Mesenchymal stem cell (in vitro differentiated cells and primary cell): ENCODE results near the gene ZBTB9.

Experiments used
- DNase-seq: peaks from one replicate; pipeline ENCODE4 v3.0.0-alpha.2; 2013
- H2AFZ ChIP-seq: one replicate; pipeline ENCODE4 v1.6.1; 2013; ENCODE audit warnings: low read depth, mild to moderate bottlenecking, control low read depth, inconsistent platforms, low read length, moderate library complexity
- H2AK5ac ChIP-seq: 2 replicates; pipeline ENCODE4 v1.6.1; 2013; ENCODE audit warnings: low read length, moderate library complexity, mild to moderate bottlenecking, inconsistent platforms; ENCODE audit not compliant: severe bottlenecking
- H2BK120ac ChIP-seq: one replicate; pipeline ENCODE4 v1.6.1; 2013; ENCODE audit warnings: low read depth, mild to moderate bottlenecking, inconsistent platforms, low read length, moderate library complexity
- H2BK12ac ChIP-seq, 2 experiments: one replicate each; pipeline ENCODE4 v1.6.1; 2013; ENCODE audit warnings: inconsistent platforms in 2 of 2, low read length in 2 of 2, mild to moderate bottlenecking in 2 of 2, moderate library complexity in 2 of 2, control low read depth in 1 of 2
- H2BK15ac ChIP-seq: one replicate; pipeline ENCODE4 v1.6.1; 2013; ENCODE audit warnings: mild to moderate bottlenecking, low read depth, inconsistent platforms; ENCODE audit not compliant: poor library complexity, severe bottlenecking
- H2BK5ac ChIP-seq: 2 replicates; pipeline ENCODE4 v1.6.1; 2013; ENCODE audit warnings: low read depth, mild to moderate bottlenecking, low read length, control low read depth, inconsistent platforms; ENCODE audit not compliant: poor library complexity, severe bottlenecking
- H3K14ac ChIP-seq, 2 experiments: one replicate each; pipeline ENCODE4 v1.6.1; 2013; ENCODE audit warnings: inconsistent platforms in 2 of 2, low read length in 2 of 2, control low read depth in 1 of 2, mild to moderate bottlenecking in 1 of 2, moderate library complexity in 1 of 2
- H3K18ac ChIP-seq, 2 experiments: one replicate each; pipeline ENCODE4 v1.6.1; 2013; ENCODE audit warnings: inconsistent platforms in 2 of 2, low read length in 2 of 2, control low read depth in 1 of 2, low read depth in 1 of 2, mild to moderate bottlenecking in 1 of 2
- H3K23ac ChIP-seq, 2 experiments: one replicate each; pipeline ENCODE4 v1.6.1; 2013; ENCODE audit warnings: inconsistent platforms in 2 of 2, low read length in 2 of 2, mild to moderate bottlenecking in 2 of 2, moderate library complexity in 2 of 2, control low read depth in 1 of 2
- H3K27ac ChIP-seq: 2 replicates; pipeline ENCODE4 v1.5.1; 2013; ENCODE audit warnings: mild to moderate bottlenecking, moderate library complexity, low read length, control low read depth, inconsistent platforms; ENCODE audit not compliant: poor library complexity, severe bottlenecking
- H3K27me3 ChIP-seq, 2 experiments: 2 replicates each; pipeline versions ENCODE4 v1.6.1 to v1.7.0; 2013; ENCODE audit warnings: low read length in 2 of 2, mild to moderate bottlenecking in 2 of 2, moderate library complexity in 2 of 2, control low read depth in 1 of 2, inconsistent platforms in 1 of 2; ENCODE audit not compliant: control insufficient read depth in 1 of 2, insufficient read depth in 1 of 2
- H3K36me3 ChIP-seq, 2 experiments: 2 replicates each; pipeline versions ENCODE4 v1.6.1 to v1.7.0; 2013; ENCODE audit warnings: low read length in 2 of 2, control low read depth in 1 of 2, inconsistent platforms in 1 of 2, low read depth in 1 of 2, mild to moderate bottlenecking in 1 of 2; ENCODE audit not compliant: insufficient read depth in 2 of 2, control insufficient read depth in 1 of 2
- H3K4ac ChIP-seq, 2 experiments: one replicate each; pipeline ENCODE4 v1.6.1; 2013; ENCODE audit warnings: inconsistent platforms in 2 of 2, low read length in 2 of 2, mild to moderate bottlenecking in 2 of 2, moderate library complexity in 2 of 2, control low read depth in 1 of 2, low read depth in 1 of 2
- H3K4me1 ChIP-seq: 2 replicates; pipeline ENCODE4 v1.6.1; 2013; ENCODE audit warnings: low read depth, low read length, control low read depth; ENCODE audit not compliant: control insufficient read depth, insufficient read depth
- H3K4me2 ChIP-seq: 2 replicates; pipeline ENCODE4 v1.6.1; 2013; ENCODE audit warnings: low read length, mild to moderate bottlenecking, inconsistent platforms; ENCODE audit not compliant: poor library complexity, severe bottlenecking
- H3K4me3 ChIP-seq, 2 experiments: 2 replicates each; pipeline versions ENCODE4 v1.5.1 to v1.7.0; 2013; ENCODE audit warnings: low read length in 2 of 2, mild to moderate bottlenecking in 2 of 2, control low read depth in 1 of 2, low read depth in 1 of 2; ENCODE audit not compliant: insufficient read depth in 1 of 2
- H3K79me1 ChIP-seq: replicated peaks from 2 replicates; pipeline ENCODE4 v1.6.1; 2013; ENCODE audit warnings: mild to moderate bottlenecking, control low read depth, low read length, inconsistent platforms; ENCODE audit not compliant: poor library complexity, severe bottlenecking
- H3K9ac ChIP-seq: 2 replicates; pipeline ENCODE4 v1.7.0; 2013; ENCODE audit warnings: mild to moderate bottlenecking, low read length, moderate library complexity
- H3K9me3 ChIP-seq: 2 replicates; pipeline ENCODE4 v1.7.0; 2013; ENCODE audit warnings: mild to moderate bottlenecking, low read length; ENCODE audit not compliant: control insufficient read depth
- H4K8ac ChIP-seq: one replicate; pipeline ENCODE4 v1.6.1; 2013; ENCODE audit warnings: inconsistent platforms, mild to moderate bottlenecking, low read length, moderate library complexity
- H4K91ac ChIP-seq: one replicate; pipeline ENCODE4 v1.6.1; 2013; ENCODE audit warnings: mild to moderate bottlenecking, low read length, inconsistent platforms
- WGBS: methylation state at CpG from one replicate; pipeline ENCODE4 v1.1.7; 2013; ENCODE audit warnings: mixed read lengths; 5-methylcytosine and 5-hydroxymethylcytosine counted together

ZBTB9 gene

DNA sequence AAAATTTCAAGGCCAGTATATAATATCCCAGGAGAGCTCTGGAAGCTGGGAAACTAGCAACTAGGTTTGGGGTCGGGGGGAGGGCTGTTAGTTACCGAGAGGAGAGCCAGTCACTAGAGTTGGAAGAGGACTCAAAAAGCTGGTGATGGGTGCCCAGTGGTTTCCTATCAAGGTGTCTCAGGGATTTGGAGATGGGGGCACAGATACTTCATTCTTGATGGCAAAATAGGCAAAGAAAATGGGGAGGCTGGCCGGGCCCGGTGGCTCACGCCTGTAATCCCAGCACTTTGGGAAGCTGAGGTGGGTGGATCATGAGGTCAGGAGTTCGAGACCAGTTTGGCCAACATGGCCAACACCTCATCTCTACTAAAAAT lies 42.8 kb upstream of the ZBTB9 start:
- Histone ChIP-seq H3K9ac (peak overlapping the region; percentile 91), H3K79me1 (peaks cover 14% of the 10 kb centered on the region), H3K4me3 (peak overlapping the region in 1 of 2 experiments; percentile 86), H3K36me3 (peaks cover 44 to 46% of the 10 kb centered on the region in 2 experiments), H4K91ac (no peak overlapping the region), H3K27ac (peak overlapping the region; percentile 12), H2BK12ac (no peak overlapping the region), H3K18ac (no peak overlapping the region), H4K8ac (no peak overlapping the region), H2BK5ac (no peak overlapping the region), H2AFZ (no peak overlapping the region), H2AK5ac (no peak overlapping the region), H3K4me2 (peak overlapping the region; percentile 91), H3K27me3 (no peaks in the 10 kb centered on the region), H2BK15ac (peak overlapping the region; percentile 82), H3K9me3 (no peaks in the 10 kb centered on the region), H3K14ac (no peak overlapping the region), H2BK120ac (no peak overlapping the region), H3K23ac (no peak overlapping the region), H3K4ac (no peak overlapping the region), H3K4me1 (peaks cover 30% of the 10 kb centered on the region)
- 66% methylated on average over 5 of the region's 6 CpGs for WGBS
- no peak for DNase-seq

DNA sequence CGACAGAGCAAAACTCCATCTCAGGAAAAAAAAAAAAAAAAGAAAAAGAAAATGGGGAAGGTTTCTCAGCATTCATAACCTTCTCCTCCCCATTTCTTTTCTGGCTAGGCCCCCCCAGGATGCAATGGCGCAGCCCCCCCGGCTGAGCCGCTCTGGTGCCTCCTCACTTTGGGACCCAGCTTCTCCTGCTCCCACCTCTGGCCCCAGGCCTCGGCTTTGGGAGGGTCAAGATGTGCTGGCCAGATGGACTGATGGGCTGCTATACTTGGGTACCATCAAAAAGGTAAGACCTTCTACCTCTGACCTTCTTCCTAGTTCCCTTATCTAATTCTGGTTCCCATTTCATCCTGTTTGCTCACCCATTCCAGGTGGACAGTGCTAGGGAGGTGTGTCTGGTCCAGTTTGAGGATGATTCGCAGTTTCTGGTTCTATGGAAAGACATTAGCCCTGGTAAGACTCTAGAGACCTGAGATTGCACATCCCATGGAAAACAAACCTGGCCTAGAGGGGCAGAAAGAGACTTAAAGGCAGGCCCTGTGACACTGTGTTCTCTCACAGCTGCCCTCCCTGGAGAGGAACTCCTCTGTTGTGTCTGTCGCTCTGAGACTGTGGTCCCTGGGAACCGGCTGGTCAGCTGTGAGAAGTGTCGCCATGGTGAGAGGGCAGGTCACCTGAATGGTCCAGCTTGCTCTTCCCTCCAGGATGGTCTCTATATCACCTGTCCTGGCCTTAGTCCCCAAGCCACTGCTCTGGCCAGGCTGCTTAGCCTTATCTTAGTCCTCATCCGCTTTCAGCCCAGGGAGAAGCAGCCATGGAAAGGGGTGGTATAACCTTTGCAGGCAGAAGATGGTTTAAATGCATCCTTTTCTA lies 42.0 kb upstream of the ZBTB9 start:
- Histone ChIP-seq H3K79me1 (peaks cover 14% of the 10 kb centered on the region), H4K8ac (no peak overlapping the region), H2BK120ac (no peak overlapping the region), H3K14ac (no peak overlapping the region), H2AFZ (no peak overlapping the region), H3K4me1 (peaks cover 31% of the 10 kb centered on the region), H3K27me3 (no peaks in the 10 kb centered on the region), H3K9ac (peak overlapping the region; percentile 91), H2AK5ac (peak overlapping the region; percentile 54), H3K9me3 (no peaks in the 10 kb centered on the region), H2BK12ac (peak overlapping the region in 1 of 2 experiments; percentile 6), H3K23ac (peak overlapping the region in 1 of 2 experiments; percentile 67), H3K27ac (no peak overlapping the region), H3K36me3 (peaks cover 43 to 50% of the 10 kb centered on the region in 2 experiments), H3K4me3 (peak overlapping the region in 1 of 2 experiments; percentile 86), H3K4ac (peak overlapping the region in 1 of 2 experiments; percentile 40), H3K4me2 (no peak overlapping the region), H2BK15ac (no peak overlapping the region), H3K18ac (no peak overlapping the region), H2BK5ac (no peak overlapping the region), H4K91ac (no peak overlapping the region)
- 95% methylated on average over 7 of the region's 10 CpGs for WGBS
- no peak for DNase-seq

DNA sequence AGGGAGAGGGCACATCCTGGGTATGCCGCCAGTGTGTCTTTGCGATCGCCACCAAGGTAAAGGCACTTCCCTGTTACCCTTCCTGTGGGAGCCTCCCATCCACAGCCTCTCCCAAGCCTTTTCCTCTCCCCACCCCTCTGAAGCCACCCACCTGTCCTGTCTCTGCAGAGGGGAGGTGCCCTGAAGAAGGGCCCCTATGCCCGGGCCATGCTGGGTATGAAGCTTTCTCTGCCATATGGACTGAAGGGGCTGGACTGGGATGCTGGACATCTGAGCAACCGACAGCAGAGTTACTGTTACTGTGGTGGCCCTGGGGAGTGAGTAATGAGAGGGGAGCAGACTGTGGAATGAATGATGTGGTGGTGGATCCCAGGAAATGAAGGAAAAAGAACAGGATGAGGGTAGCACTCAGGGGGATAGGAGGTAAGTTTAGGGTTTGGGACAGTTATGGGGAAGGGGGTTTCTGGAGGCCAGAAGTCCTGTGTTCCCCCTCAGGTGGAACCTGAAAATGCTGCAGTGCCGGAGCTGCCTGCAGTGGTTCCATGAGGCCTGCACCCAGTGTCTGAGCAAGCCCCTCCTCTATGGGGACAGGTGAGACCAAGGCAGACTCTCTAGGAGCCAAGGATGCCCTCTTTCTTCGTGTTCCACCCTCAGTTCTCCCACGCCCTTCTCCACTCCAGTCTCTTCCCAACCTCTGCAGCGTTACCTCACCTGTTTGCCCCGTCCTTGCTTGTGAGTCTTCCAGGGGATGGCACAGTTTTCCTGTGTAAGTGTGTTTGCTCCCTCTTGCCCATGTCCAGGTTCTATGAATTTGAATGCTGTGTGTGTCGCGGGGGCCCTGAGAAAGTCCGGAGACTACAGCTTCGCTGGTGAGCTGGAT lies 40.9 kb upstream of the ZBTB9 start:
- WGBS = 94% methylated on average over 14 of the region's 14 CpGs
- Histone ChIP-seq H3K4me3 (no peak overlapping the region), H3K27me3 (no peaks in the 10 kb centered on the region), H3K79me1 (peaks cover 14% of the 10 kb centered on the region), H3K14ac (no peak overlapping the region), H4K91ac (no peak overlapping the region), H2BK5ac (no peak overlapping the region), H3K18ac (no peak overlapping the region), H2BK15ac (no peak overlapping the region), H2BK120ac (no peak overlapping the region), H3K36me3 (peaks cover 43 to 50% of the 10 kb centered on the region in 2 experiments), H3K4ac (no peak overlapping the region), H3K9ac (peak overlapping the region; percentile 91), H2BK12ac (no peak overlapping the region), H4K8ac (no peak overlapping the region), H2AK5ac (no peak overlapping the region), H3K4me2 (no peak overlapping the region), H3K27ac (no peak overlapping the region), H3K4me1 (peaks cover 33% of the 10 kb centered on the region), H2AFZ (no peak overlapping the region), H3K23ac (no peak overlapping the region), H3K9me3 (no peaks in the 10 kb centered on the region)
- DNase-seq = no peak
